IMR-90 (cell line): ENCODE measurements around the gene TOM1. TPM values are rescaled to one million over a fixed set of nuclear protein-coding genes. Genes with fewer than 3 reads are reported as not detected.

ENCODE experiments used
- ATAC-seq: fragments of 200-7000 bp; cut with Tn5 transposase; 2 replicates; pipeline ENCODE4 v1.9.1; 2020; ENCODE audit warnings: low read depth, mild to moderate bottlenecking, moderate library complexity
- BruUV-seq: library from RNA; stranded (reverse); fragments of 400-500 nt; replicated peaks from 2 replicates; lab custom pipeline; 2021; lab: Mats Ljungman, UMichigan
- CTCF ChIA-PET: fragments of 300-600 bp; formaldehyde crosslinking; extraction: SDS; loops from one replicate; lab custom pipeline; 2021; ENCODE audit warnings: antibody characterized with exemption; lab: Yijun Ruan, JAX
- POLR2A ChIA-PET: fragments of 300-600 bp; sonication (Branson Sonifier 250); formaldehyde crosslinking; loops from one replicate; lab custom pipeline; 2022; ENCODE audit warnings: antibody characterized with exemption; ENCODE audit not compliant: unreplicated experiment; lab: Charles Lee
- DNase-seq: peaks from one replicate; pipeline ENCODE4 v3.0.0; 2013
- H2AFZ ChIP-seq: replicated peaks from 2 replicates; pipeline ENCODE3; 2013; ENCODE audit warnings: low read length, mild to moderate bottlenecking; ENCODE audit not compliant: poor library complexity
- H2AK5ac ChIP-seq: 2 replicates; pipeline ENCODE4 v1.6.1; 2013; ENCODE audit warnings: low read depth, low read length, inconsistent platforms
- H2AK9ac ChIP-seq: replicated peaks from 2 replicates; pipeline ENCODE3; 2013; ENCODE audit warnings: mild to moderate bottlenecking, low read depth, low read length, moderate library complexity; ENCODE audit not compliant: poor library complexity
- H2BK120ac ChIP-seq: 2 replicates; pipeline ENCODE4 v1.6.1; 2013; ENCODE audit warnings: low read depth, low read length, inconsistent platforms
- H2BK15ac ChIP-seq: 3 replicates; pipeline ENCODE4 v1.6.1; 2013; ENCODE audit warnings: low read depth, low read length, inconsistent platforms
- H2BK20ac ChIP-seq: 2 replicates; pipeline ENCODE4 v1.6.1; 2013; ENCODE audit warnings: low read depth, mild to moderate bottlenecking, inconsistent platforms, low read length, moderate library complexity
- H2BK5ac ChIP-seq: 2 replicates; pipeline ENCODE4 v1.6.1; 2013; ENCODE audit warnings: mild to moderate bottlenecking, low read depth, low read length, inconsistent platforms; ENCODE audit not compliant: poor library complexity, severe bottlenecking
- H3K14ac ChIP-seq: replicated peaks from 2 replicates; pipeline ENCODE4 v1.6.1; 2013; ENCODE audit warnings: low read depth, low read length, inconsistent platforms
- H3K18ac ChIP-seq: 2 replicates; pipeline ENCODE4 v1.6.1; 2013; ENCODE audit warnings: low read depth, low read length, control low read depth
- H3K23ac ChIP-seq: 2 replicates; pipeline ENCODE4 v1.6.1; 2013; ENCODE audit warnings: low read depth, low read length, inconsistent platforms
- H3K27ac ChIP-seq: 2 replicates; pipeline ENCODE4 v1.5.1; 2013; ENCODE audit warnings: mild to moderate bottlenecking, control low read depth, low read length; ENCODE audit not compliant: insufficient read depth
- H3K27me3 ChIP-seq: 2 replicates; pipeline ENCODE4 v1.6.1; 2013; ENCODE audit warnings: low read length; ENCODE audit not compliant: control insufficient read depth, insufficient read depth
- H3K36me3 ChIP-seq: 2 replicates; pipeline ENCODE4 v1.6.1; 2013; ENCODE audit warnings: low read length, mixed read lengths; ENCODE audit not compliant: control insufficient read depth, insufficient read depth
- H3K4ac ChIP-seq: 2 replicates; pipeline ENCODE4 v1.6.1; 2013; ENCODE audit warnings: low read depth, low read length, inconsistent platforms
- H3K4me1 ChIP-seq: 2 replicates; pipeline ENCODE4 v1.6.1; 2013; ENCODE audit warnings: low read length, mixed read lengths; ENCODE audit not compliant: control insufficient read depth, insufficient read depth
- H3K4me2 ChIP-seq: 2 replicates; pipeline ENCODE4 v1.6.1; 2013; ENCODE audit warnings: low read depth, mild to moderate bottlenecking, control low read depth, low read length, moderate library complexity
- H3K4me3 ChIP-seq: 2 replicates; pipeline ENCODE4 v1.5.1; 2013; ENCODE audit warnings: low read depth, mild to moderate bottlenecking, control low read depth, low read length, moderate library complexity; ENCODE audit not compliant: insufficient read depth
- H3K56ac ChIP-seq: 2 replicates; pipeline ENCODE4 v1.6.1; 2013; ENCODE audit warnings: low read length, inconsistent platforms; ENCODE audit not compliant: insufficient read depth; ENCODE audit errors: extremely low read depth
- H3K79me1 ChIP-seq, 2 experiments: 2 replicates each; pipeline ENCODE4 v1.6.1; 2013; ENCODE audit warnings: low read length in 2 of 2, inconsistent platforms in 1 of 2, low read depth in 1 of 2
- H3K9ac ChIP-seq: 2 replicates; pipeline ENCODE4 v1.6.1; 2013; ENCODE audit warnings: low read depth, low read length, control low read depth
- H3K9me1 ChIP-seq: 2 replicates; pipeline ENCODE4 v1.6.1; 2013; ENCODE audit warnings: low read length, inconsistent platforms; ENCODE audit not compliant: insufficient read depth
- H3K9me3 ChIP-seq: 2 replicates; pipeline ENCODE4 v1.6.1; 2013; ENCODE audit warnings: low read length; ENCODE audit not compliant: control insufficient read depth, insufficient read depth
- H4K20me1 ChIP-seq: 2 replicates; pipeline ENCODE4 v1.6.1; 2013; ENCODE audit warnings: low read length, inconsistent platforms; ENCODE audit not compliant: insufficient read depth
- H4K5ac ChIP-seq: 2 replicates; pipeline ENCODE4 v1.6.1; 2013; ENCODE audit warnings: mild to moderate bottlenecking, low read depth, low read length, control low read depth
- H4K8ac ChIP-seq, 2 experiments: 2 replicates each; pipeline ENCODE4 v1.6.1; 2013; ENCODE audit warnings: low read depth in 2 of 2, low read length in 2 of 2, control low read depth in 1 of 2, inconsistent platforms in 1 of 2
- H4K91ac ChIP-seq: 2 replicates; pipeline ENCODE4 v1.6.1; 2013; ENCODE audit warnings: low read depth, low read length, inconsistent platforms; ENCODE audit not compliant: insufficient read depth
- BHLHE40 ChIP-seq: fragments of 150-350 bp; IDR thresholded peaks from 2 replicates; pipeline ENCODE4 v1.6.1; 2016; ENCODE audit warnings: mild to moderate bottlenecking, low read depth, low read length
- CEBPB ChIP-seq: IDR thresholded peaks from 2 replicates; pipeline ENCODE4 v1.6.1; 2012; ENCODE audit warnings: low read depth, low read length, improper control_type of control experiment
- CHD1 ChIP-seq: IDR thresholded peaks from 2 replicates; pipeline ENCODE4 v1.6.1; 2012; ENCODE audit warnings: low read depth, low read length, improper control_type of control experiment
- CTCF ChIP-seq: conservative IDR thresholded peaks from 2 replicates; pipeline ENCODE4 v1.5.1; 2012; ENCODE audit warnings: mild to moderate bottlenecking, low read depth, low read length, improper control_type of control experiment
- ELK1 ChIP-seq: fragments of 150-350 bp; IDR thresholded peaks from 2 replicates; pipeline ENCODE4 v1.6.1; 2016; ENCODE audit warnings: low read depth, mild to moderate bottlenecking, low read length, moderate library complexity, borderline replicate concordance
- FOS ChIP-seq: fragments of 150-350 bp; IDR thresholded peaks from 2 replicates; pipeline ENCODE4 v1.6.1; 2016; ENCODE audit warnings: low read depth, low read length
- MAFK ChIP-seq: IDR thresholded peaks from 2 replicates; pipeline ENCODE4 v1.6.1; 2012; ENCODE audit warnings: low read depth, low read length, improper control_type of control experiment
- MAZ ChIP-seq: IDR thresholded peaks from 2 replicates; pipeline ENCODE4 v1.6.1; 2012; ENCODE audit warnings: low read depth, mild to moderate bottlenecking, low read length, improper control_type of control experiment, moderate library complexity, borderline replicate concordance
- MXI1 ChIP-seq: IDR thresholded peaks from 2 replicates; pipeline ENCODE4 v1.6.1; 2012; ENCODE audit warnings: low read depth, mild to moderate bottlenecking, low read length, moderate library complexity, borderline replicate concordance
- NFE2L2 ChIP-seq: fragments of 150-350 bp; IDR thresholded peaks from 2 replicates; pipeline ENCODE4 v1.6.1; 2016; ENCODE audit warnings: low read depth, mild to moderate bottlenecking, low read length
- POLR2A ChIP-seq: IDR thresholded peaks from 2 replicates; pipeline ENCODE4 v1.6.1; 2012; ENCODE audit warnings: mild to moderate bottlenecking, low read depth, low read length
- RAD21 ChIP-seq: IDR thresholded peaks from 2 replicates; pipeline ENCODE4 v1.6.1; 2012; ENCODE audit warnings: low read length, improper control_type of control experiment
- RCOR1 ChIP-seq: IDR thresholded peaks from 2 replicates; pipeline ENCODE4 v1.6.1; 2012; ENCODE audit warnings: mild to moderate bottlenecking, low read length, improper control_type of control experiment; ENCODE audit not compliant: insufficient replicate concordance
- RFX5 ChIP-seq: IDR thresholded peaks from 2 replicates; pipeline ENCODE4 v1.8.0; 2012; ENCODE audit warnings: low read depth, mild to moderate bottlenecking, low read length, moderate library complexity
- SMC3 ChIP-seq: fragments of 150-350 bp; IDR thresholded peaks from 2 replicates; pipeline ENCODE4 v1.6.1; 2016; ENCODE audit warnings: low read depth, mild to moderate bottlenecking, antibody characterized with exemption, low read length, moderate library complexity
- USF2 ChIP-seq: fragments of 150-350 bp; IDR thresholded peaks from 2 replicates; pipeline ENCODE4 v1.6.1; 2017; ENCODE audit warnings: mild to moderate bottlenecking, antibody characterized with exemption, low read length, low read depth
- WGBS, 2 experiments: methylation state at CpG; one replicate each; pipeline versions ENCODE4 v1.1.5 to v1.1.7; 2013; ENCODE audit warnings: missing lambda C conversion rate in 2 of 2; ENCODE audit not compliant: insufficient read length in 1 of 2; ENCODE audit errors: extremely low coverage in 2 of 2; 5-methylcytosine and 5-hydroxymethylcytosine counted together
- dilution Hi-C: fragments of 300-500 bp; cut with HindIII; formaldehyde crosslinking; loops from one replicate; pipeline ENCODE4 v1.14.3; 2018; ENCODE audit warnings: low sequenced_read_pairs; ENCODE audit not compliant: unreplicated experiment
- in situ Hi-C: fragments of 300-500 bp; cut with MboI; formaldehyde crosslinking; loops from 3 replicates; pipeline ENCODE4 v1.14.3; 2019; ENCODE audit warnings: low sequenced_read_pairs, inconsistent platforms, mixed read lengths
- intact Hi-C: fragments of 100-400 bp; cut with micrococcal nuclease; formaldehyde crosslinking; loops from 2 replicates; pipeline ENCODE4 v1.10.0; 2022
- polyA plus RNA-seq, 3 experiments: library from polyadenylated mRNA; depleted of rRNA; stranded (reverse); fragments of >200 nt; gene quantifications; 2 replicates each; pipeline ENCODE4 v1.2.3, GENCODE V29; 2012; ENCODE audit warnings: low replicate concordance in 1 of 3
- total RNA-seq: library from RNA; depleted of rRNA; stranded (reverse); fragments of >200 nt; gene quantifications from 2 replicates; pipeline ENCODE4 v1.2.3, GENCODE V29; 2012

Gene TOM1
- total and polyA plus RNA-seq, 2 of the 4 experiments (the other 2 are of a cell fraction), result 38.0 to 46.4 TPM

- dilution Hi-C loops, result no loop called here
Measured at GRCh38 chr22:35257002-35257320, 42.7 kb upstream of the TOM1 start.

More at GRCh38 chr22:35257002-35257320, 42.7 kb upstream of the TOM1 start:
- H2BK120ac ChIP-seq, result no peak overlapping the region
- ATAC-seq (peak; percentile 6), DNase-seq (no peak)
- H2BK5ac ChIP-seq, result no peak overlapping the region
- no peak overlapping the region; the same call in 1 of the 2 replicates for H3K27ac ChIP-seq
- intact Hi-C loops, result no loop called here
- H4K20me1 ChIP-seq, result peaks cover 5% of the 10 kb centered on the region; the same call in 1 of the 2 replicates
- in situ Hi-C loops, result no loop called here
- no peak overlapping the region for H2BK15ac ChIP-seq
- H3K36me3 ChIP-seq, result no peaks in the 10 kb centered on the region; the same call in 1 of the 2 replicates
- H3K14ac ChIP-seq, result peak overlapping the region; percentile 97
- H3K4me1 ChIP-seq, result no peaks in the 10 kb centered on the region
- H2BK20ac ChIP-seq, result no peak overlapping the region
- H4K8ac ChIP-seq, result peak overlapping the region; percentile 82
- ChIA-PET CTCF (interaction anchor here (1.4 kb wide), 1 partner anchor 25 kb away, joined by 3 read pairs; no protein-coding TSS in a partner anchor), POLR2A (no interaction called here)
- no peak overlapping the region for H4K91ac ChIP-seq
- H4K5ac ChIP-seq, result no peak overlapping the region
- peak overlapping the region; percentile 84 for H2AFZ ChIP-seq
- 0 out of 2 replicates have a peak, but pooled peaks cover under 1% of the 10 kb centered on the region for H3K9me1 ChIP-seq
- no peaks in the 10 kb centered on the region for H3K27me3 ChIP-seq
- H3K4me3 ChIP-seq, result peak overlapping the region; percentile 55
- no peak overlapping the region; the same call in 1 of the 2 replicates for H3K18ac ChIP-seq
- no peak overlapping the region for H2AK5ac ChIP-seq
- no peak for TF ChIP-seq MXI1
- no peak for TF ChIP-seq NFE2L2
- no peak for TF ChIP-seq CEBPB
- TF ChIP-seq MAZ, result no peak
- TF ChIP-seq RCOR1, result no peak
- TF ChIP-seq BHLHE40, result no peak
- TF ChIP-seq MAFK, result no peak
- no peak for TF ChIP-seq RAD21
- no peak for TF ChIP-seq ELK1
- no peak for TF ChIP-seq CTCF
- no peak for TF ChIP-seq SMC3
- TF ChIP-seq RFX5, result no peak
- TF ChIP-seq CHD1, result no peak
- no peak for TF ChIP-seq FOS
- no peak for TF ChIP-seq USF2
- no peak for TF ChIP-seq POLR2A
- 0 out of 2 replicates have a peak overlapping the region, but pooled peaks have one; percentile 70 for H3K4ac ChIP-seq
- peaks cover 21 to 31% of the 10 kb centered on the region in 2 experiments for H3K79me1 ChIP-seq
- H3K9ac ChIP-seq, result peak overlapping the region; percentile 65; the same call in 1 of the 2 replicates
- BruUV-seq, result no TSS peak
- no peak overlapping the region for H2AK9ac ChIP-seq
- no CpG with 5 or more reads among the region's 3 CpGs for WGBS, 2 experiments
- peak overlapping the region; percentile 74 for H3K4me2 ChIP-seq
- peak overlapping the region; percentile 93; the same call in 1 of the 2 replicates for H3K23ac ChIP-seq
- peak overlapping the region; percentile 88 for H3K56ac ChIP-seq
- no peaks in the 10 kb centered on the region for H3K9me3 ChIP-seq
